ENCODE results near the gene L3MBTL3. TPM values are rescaled to one million over a fixed set of nuclear protein-coding genes. Genes with fewer than 3 reads are reported as not detected.

Gene L3MBTL3
- total RNA-seq, 1 donor from 2014 or later: 11.8 TPM

- Histone ChIP-seq H3K27me3 (ENCODE audit: low read depth) (no peaks in the 10 kb centered on the region), H3K36me3 (no peaks in the 10 kb centered on the region), H3K9me3 (no peaks in the 10 kb centered on the region), H3K4me3 (no peak overlapping the region), H3K4me1 (no peaks in the 10 kb centered on the region), H3K27ac (no peak overlapping the region)
- ATAC-seq (no peak), DNase-seq (no peak)
- TF ChIP-seq, protein P1, sequence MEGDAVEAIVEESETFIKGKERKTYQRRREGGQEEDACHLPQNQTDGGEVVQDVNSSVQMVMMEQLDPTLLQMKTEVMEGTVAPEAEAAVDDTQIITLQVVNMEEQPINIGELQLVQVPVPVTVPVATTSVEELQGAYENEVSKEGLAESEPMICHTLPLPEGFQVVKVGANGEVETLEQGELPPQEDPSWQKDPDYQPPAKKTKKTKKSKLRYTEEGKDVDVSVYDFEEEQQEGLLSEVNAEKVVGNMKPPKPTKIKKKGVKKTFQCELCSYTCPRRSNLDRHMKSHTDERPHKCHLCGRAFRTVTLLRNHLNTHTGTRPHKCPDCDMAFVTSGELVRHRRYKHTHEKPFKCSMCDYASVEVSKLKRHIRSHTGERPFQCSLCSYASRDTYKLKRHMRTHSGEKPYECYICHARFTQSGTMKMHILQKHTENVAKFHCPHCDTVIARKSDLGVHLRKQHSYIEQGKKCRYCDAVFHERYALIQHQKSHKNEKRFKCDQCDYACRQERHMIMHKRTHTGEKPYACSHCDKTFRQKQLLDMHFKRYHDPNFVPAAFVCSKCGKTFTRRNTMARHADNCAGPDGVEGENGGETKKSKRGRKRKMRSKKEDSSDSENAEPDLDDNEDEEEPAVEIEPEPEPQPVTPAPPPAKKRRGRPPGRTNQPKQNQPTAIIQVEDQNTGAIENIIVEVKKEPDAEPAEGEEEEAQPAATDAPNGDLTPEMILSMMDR (IDR thresholded peaks at IDR 0.05): no peak
- intact Hi-C loops (cut with DNase I): no loop called here
Measured at GRCh38 chr6:130176378-130176777, 158.0 kb downstream of the L3MBTL3 start.

GRCh38 chr6:130178692-130179091 lies 160.3 kb downstream of the L3MBTL3 start:
- Histone ChIP-seq H3K4me3 (no peak overlapping the region), H3K9me3 (no peaks in the 10 kb centered on the region), H3K27ac (no peak overlapping the region), H3K36me3 (no peaks in the 10 kb centered on the region), H3K4me1 (no peaks in the 10 kb centered on the region), H3K27me3 (ENCODE audit: low read depth) (no peaks in the 10 kb centered on the region)
- ATAC-seq (peak; percentile 71 to 79), DNase-seq (no peak)
- intact Hi-C loops (cut with DNase I): no loop called here
- TF ChIP-seq, protein P1 (IDR thresholded peaks at IDR 0.05): no peak

DNA sequence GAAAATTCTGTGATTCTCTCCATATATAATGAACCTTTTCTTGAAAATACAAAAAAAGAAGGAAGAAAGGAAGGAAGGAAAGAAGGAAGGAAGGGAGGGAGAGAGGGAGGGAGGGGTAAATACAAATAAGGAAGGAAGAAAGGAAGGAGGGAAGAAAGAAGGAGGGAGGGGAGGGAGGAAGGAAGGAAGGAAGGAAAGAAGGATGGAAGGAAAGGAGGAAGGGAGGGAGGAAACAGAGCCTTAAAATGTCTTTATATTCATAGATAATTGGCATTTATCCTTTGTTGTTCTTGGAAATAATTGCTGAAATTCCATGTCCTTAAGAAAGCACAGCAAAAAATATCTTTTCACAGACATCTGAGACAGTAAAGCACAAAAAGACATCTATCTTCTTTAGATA lies 164.1 kb downstream of the L3MBTL3 start:
- intact Hi-C loops (cut with DNase I): no loop called here
- H3K27me3 ChIP-seq (ENCODE audit: low read depth): no peaks in the 10 kb centered on the region
- TF ChIP-seq, protein P1 (IDR thresholded peaks at IDR 0.05): no peak
- H3K36me3 ChIP-seq: no peaks in the 10 kb centered on the region
- ATAC-seq: no peak
- H3K4me1 ChIP-seq: no peaks in the 10 kb centered on the region
- no peak overlapping the region for H3K4me3 ChIP-seq
- no peak for DNase-seq
- no peak overlapping the region for H3K27ac ChIP-seq
- H3K9me3 ChIP-seq: no peaks in the 10 kb centered on the region

GRCh38 chr6:130183271-130184222 lies 165.2 kb downstream of the L3MBTL3 start:
- TF ChIP-seq, protein P1 (IDR thresholded peaks at IDR 0.05): no peak
- ATAC-seq: peak; percentile 43 to 45
- intact Hi-C loops (cut with DNase I): no loop called here

GRCh38 chr6:130185658-130186057 lies 167.3 kb downstream of the L3MBTL3 start:
- intact Hi-C loops (cut with DNase I): no loop called here
- TF ChIP-seq, protein P1 (IDR thresholded peaks at IDR 0.05): no peak
- no peak for ATAC-seq

More at GRCh38 chr6:130183271-130184222, 165.2 kb downstream of the L3MBTL3 start:
- Histone ChIP-seq H3K36me3 (no peaks in the 10 kb centered on the region), H3K9me3 (no peaks in the 10 kb centered on the region), H3K27ac (no peak overlapping the region), H3K27me3 (ENCODE audit: low read depth) (no peaks in the 10 kb centered on the region), H3K4me3 (no peak overlapping the region), H3K4me1 (no peaks in the 10 kb centered on the region)
- DNase-seq: no peak

More at GRCh38 chr6:130185658-130186057, 167.3 kb downstream of the L3MBTL3 start:
- DNase-seq: no peak
- no peaks in the 10 kb centered on the region for H3K27me3 ChIP-seq (ENCODE audit: low read depth)
- no peaks in the 10 kb centered on the region for H3K36me3 ChIP-seq
- no peaks in the 10 kb centered on the region for H3K9me3 ChIP-seq
- no peaks in the 10 kb centered on the region for H3K4me1 ChIP-seq
- H3K27ac ChIP-seq: no peak overlapping the region
- H3K4me3 ChIP-seq: no peak overlapping the region

Data from lower lobe of right lung (tissue), 2 donors.